HepG2 (cell line): ENCODE results near the gene VCL. TPM values are rescaled to one million over a fixed set of nuclear protein-coding genes. Genes with fewer than 3 reads are reported as not detected.

ENCODE experiments used
- ATAC-seq: fragments of 200-7000 bp; cut with Tn5 transposase; 3 replicates; pipeline ENCODE4 v1.9.1; 2020; ENCODE audit warnings: mild to moderate bottlenecking, moderate library complexity
- BruUV-seq: library from RNA; stranded (reverse); fragments of 400-500 nt; replicated peaks from 2 replicates; lab custom pipeline; 2021; lab: Mats Ljungman, UMichigan
- CTCF ChIA-PET: fragments of 300-600 bp; formaldehyde crosslinking; extraction: SDS; loops from one replicate; lab custom pipeline; 2021; ENCODE audit warnings: low total read pairs, inconsistent platforms, low intra/inter-chr PET ratio; lab: Yijun Ruan, JAX
- POLR2A ChIA-PET: fragments of 350-600 bp; sonication (Branson Sonifier 250); formaldehyde crosslinking; loops from one replicate; lab custom pipeline; 2020; ENCODE audit warnings: antibody characterized with exemption, inconsistent platforms; lab: Yijun Ruan, JAX
- DNase-seq: peaks from one replicate; pipeline ENCODE4 v3.0.0-alpha.2; 2015; ENCODE audit warnings: low spot score
- FAIRE-seq: peaks from 3 replicates; lab custom pipeline; 2011; peaks lifted over from hg19 to GRCh38; lab: Jason Lieb, UNC
- H2AFZ ChIP-seq: one replicate; pipeline ENCODE4 v1.6.1; 2011; ENCODE audit warnings: low read length, inconsistent platforms
- H3K27ac ChIP-seq: fragments of 300-600 bp; 3 replicates; pipeline ENCODE4 v1.8.0; 2011; ENCODE audit warnings: mixed run types, mild to moderate bottlenecking, mixed read lengths, low read length, inconsistent platforms; ENCODE audit not compliant: insufficient read depth; ENCODE audit errors: extremely low read length
- H3K27me3 ChIP-seq, 2 experiments: fragments of 200-600 bp in 1 of 2; 2 replicates in 1 of 2; 3 replicates in 1 of 2; pipeline versions ENCODE4 v1.6.0 to v1.8.0; 2011; ENCODE audit warnings: low read length in 2 of 2, mild to moderate bottlenecking in 2 of 2, moderate library complexity in 2 of 2, inconsistent platforms in 1 of 2; ENCODE audit not compliant: insufficient read depth in 2 of 2, control insufficient read depth in 1 of 2
- H3K36me3 ChIP-seq, 2 experiments: fragments of 200-600 bp in 1 of 2; replicated peaks in 1 of 2; 2 replicates in 1 of 2; 3 replicates in 1 of 2; pipeline versions ENCODE4 v1.5.1 to v1.8.0; 2011; ENCODE audit warnings: low read length in 2 of 2, inconsistent platforms in 1 of 2; ENCODE audit not compliant: insufficient read depth in 2 of 2, control insufficient read depth in 1 of 2
- H3K4me1 ChIP-seq: 2 replicates; pipeline ENCODE4 v1.5.1; 2012; ENCODE audit warnings: low read length, inconsistent platforms; ENCODE audit not compliant: insufficient read depth
- H3K4me2 ChIP-seq: 2 replicates; pipeline ENCODE4 v1.6.0; 2011; ENCODE audit warnings: low read depth, low read length, inconsistent platforms
- H3K4me3 ChIP-seq, 3 experiments: fragments of 200-600 bp in 1 of 3; sonication (generic), shearing (Covaris generic) in 1 of 3; replicated peaks in 1 of 3; 2 replicates each; pipeline ENCODE4 v1.5.1; 2011 to 2016; ENCODE audit warnings: low read length in 3 of 3, inconsistent platforms in 2 of 3, low read depth in 2 of 3, mild to moderate bottlenecking in 2 of 3, control low read depth in 1 of 3, mixed read lengths in 1 of 3; ENCODE audit not compliant: insufficient read depth in 1 of 3
- H3K79me2 ChIP-seq: one replicate; pipeline ENCODE4 v1.6.1; 2011; ENCODE audit warnings: low read length, inconsistent platforms; ENCODE audit not compliant: insufficient read depth
- H3K9ac ChIP-seq: 2 replicates; pipeline ENCODE4 v1.6.0; 2011; ENCODE audit warnings: mild to moderate bottlenecking, low read depth, low read length, inconsistent platforms; ENCODE audit not compliant: insufficient read depth
- H3K9me3 ChIP-seq: 2 replicates; pipeline ENCODE4 v1.5.1; 2012; ENCODE audit warnings: mild to moderate bottlenecking, low read length
- H4K20me1 ChIP-seq: 2 replicates; pipeline ENCODE4 v1.6.0; 2011; ENCODE audit warnings: inconsistent platforms, mild to moderate bottlenecking, low read length, moderate library complexity; ENCODE audit not compliant: insufficient read depth
- ARID2 ChIP-seq: sonication (generic); formaldehyde crosslinking; IDR thresholded peaks from 2 replicates; pipeline ENCODE4 v1.8.1; 2022; ENCODE audit warnings: mild to moderate bottlenecking, missing genetic modification reagents, borderline replicate concordance
- EP300 ChIP-seq, 3 experiments: sonication (generic) in 1 of 3; formaldehyde crosslinking in 1 of 3; IDR thresholded peaks; 2 replicates each; pipeline versions ENCODE4 v1.5.1 to v1.6.1; 2011 to 2020; ENCODE audit warnings: low read depth in 2 of 3, low read length in 2 of 3, borderline replicate concordance in 1 of 3, improper control_type of control experiment in 1 of 3, mild to moderate bottlenecking in 1 of 3, missing genetic modification reagents in 1 of 3, moderate library complexity in 1 of 3
- NCOA2 ChIP-seq: sonication (generic); formaldehyde crosslinking; IDR thresholded peaks from 2 replicates; pipeline ENCODE4 v1.8.0; 2022; ENCODE audit warnings: inconsistent platforms
- PREB ChIP-seq: sonication (generic); formaldehyde crosslinking; IDR thresholded peaks from 2 replicates; pipeline ENCODE4 v1.4.0; 2020; ENCODE audit warnings: missing genetic modification reagents
- REST ChIP-seq, 2 experiments: IDR thresholded peaks; 2 replicates each; pipeline ENCODE4 v1.6.1; 2011 to 2012; ENCODE audit warnings: low read length in 2 of 2, borderline replicate concordance in 1 of 2, low read depth in 1 of 2, mild to moderate bottlenecking in 1 of 2, moderate library complexity in 1 of 2
- ZBTB42 ChIP-seq: sonication (generic); formaldehyde crosslinking; IDR thresholded peaks from 2 replicates; pipeline ENCODE4 v1.5.0; 2020; ENCODE audit warnings: mild to moderate bottlenecking, missing genetic modification reagents
- ZMAT3 ChIP-seq: sonication (generic); formaldehyde crosslinking; conservative IDR thresholded peaks from 2 replicates; pipeline ENCODE4 v1.7.0; 2021; ENCODE audit warnings: missing genetic modification reagents
- ZNF251 ChIP-seq: sonication (generic); formaldehyde crosslinking; IDR thresholded peaks from 2 replicates; pipeline ENCODE4 v1.9.0; 2021; ENCODE audit warnings: mild to moderate bottlenecking, missing genetic modification reagents
- ZNF343 ChIP-seq: sonication (generic); formaldehyde crosslinking; IDR thresholded peaks from 2 replicates; pipeline ENCODE4 v1.4.0; 2020; ENCODE audit warnings: mild to moderate bottlenecking, missing genetic modification reagents
- WGBS: methylation state at CpG from one replicate; pipeline ENCODE4 v1.1.6; 2017; ENCODE audit warnings: low lambda C conversion rate; 5-methylcytosine and 5-hydroxymethylcytosine counted together
- in situ Hi-C: cut with HindIII; loops from 2 replicates; pipeline ENCODE4 v1.10.0; 2017; ENCODE audit warnings: low pct_unique_long_range_greater_than_20kb; ENCODE audit not compliant: extremely low pct_ligation_motif_present
- intact Hi-C: fragments of 100-400 bp; cut with micrococcal nuclease; formaldehyde crosslinking; loops from one replicate; pipeline ENCODE4 v1.10.0; 2022; ENCODE audit not compliant: unreplicated experiment
- polyA plus RNA-seq, 8 experiments: library from polyadenylated mRNA; depleted of rRNA in 3 of 8; stranded (reverse) in 7 of 8; unstranded in 1 of 8; fragments of >200 nt; fragmentation: Illumina TruSeq in 4 of 8; extraction: Trizol in 4 of 8; gene quantifications; 2 replicates each; pipeline versions ENCODE4 v1.2.1 to v1.2.3, GENCODE V29; 2011 to 2016; ENCODE audit warnings: low read depth in 4 of 8, missing spikeins in 1 of 8, mixed read lengths in 1 of 8; ENCODE audit not compliant: insufficient read depth in 1 of 8
- total RNA-seq, 5 experiments: library from RNA; depleted of rRNA; stranded (reverse); fragments of >200 nt; fragmentation: Illumina TruSeq; extraction: Trizol; gene quantifications; 2 replicates each; pipeline ENCODE4 v1.2.3, GENCODE V29; 2016; ENCODE audit warnings: low read depth in 1 of 5

VCL gene
- total and polyA plus RNA-seq, 2 of the 13 experiments (the other 11 are each of a cell fraction or from before 2014, with no cell fraction given) = 17.3 to 26.9 TPM

DNA sequence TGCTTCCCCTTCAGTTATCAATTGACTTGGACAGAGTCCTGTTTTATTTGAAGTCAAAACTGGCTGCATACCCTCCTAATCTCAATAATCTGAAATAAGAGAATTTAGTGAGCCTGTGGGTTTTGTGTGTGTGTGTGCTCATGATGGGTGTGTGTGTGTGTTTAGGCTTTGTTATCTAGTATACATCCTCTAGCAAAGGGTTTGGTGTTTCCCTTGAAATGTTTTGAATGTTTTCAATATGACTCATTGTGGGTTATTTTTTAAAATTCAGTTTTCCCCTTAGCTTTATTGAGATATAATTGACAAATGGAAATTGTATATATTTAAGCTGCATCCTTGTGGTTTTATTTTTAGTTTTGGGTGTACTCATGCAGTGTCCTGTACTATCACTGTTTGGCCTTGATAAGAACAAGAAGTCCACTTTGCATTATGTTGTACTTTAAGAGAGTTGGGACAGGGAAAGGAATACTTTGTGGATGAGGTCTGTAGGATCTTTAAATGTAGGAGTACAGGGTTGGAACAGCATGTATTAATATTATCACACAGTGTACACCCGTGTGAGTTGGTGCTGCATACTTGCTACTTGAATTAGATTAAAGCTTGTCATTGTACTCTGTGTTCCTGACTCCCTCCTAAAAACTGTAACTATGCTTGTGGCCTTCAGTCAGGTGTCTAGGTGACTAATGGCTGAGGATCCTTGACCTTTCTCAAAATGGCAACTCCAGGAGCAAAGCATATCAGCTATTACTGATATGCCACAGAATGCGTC is 58.3 kb downstream of the VCL start:
- Histone ChIP-seq H3K4me1 (peaks cover 13% of the 10 kb centered on the region), H3K9me3 (no peaks in the 10 kb centered on the region), H3K79me2 (no peaks in the 10 kb centered on the region), H4K20me1 (no peaks in the 10 kb centered on the region), H2AFZ (no peak overlapping the region), H3K36me3 (no peaks in the 10 kb centered on the region), H3K27me3 (no peaks in the 10 kb centered on the region), H3K4me2 (no peak overlapping the region), H3K9ac (no peak overlapping the region), H3K27ac (peak overlapping the region; percentile 48), H3K4me3 (no peak overlapping the region; a peak in 1 of 6 replicates)
- peak; percentile 65 for DNase-seq
- peak; percentile 55 for ATAC-seq
- CTCF ChIA-PET = no interaction called here
- in situ Hi-C loops = no loop called here
- WGBS = 59% methylated on average over 2 of the region's 2 CpGs
- POLR2A ChIA-PET = interaction anchor here (1.1 kb wide), 1 partner anchor 58 kb away, joined by 3 read pairs; the partner anchor contains the start of gene VCL
- no TSS peak for BruUV-seq
- intact Hi-C loops = no loop called here
- FAIRE-seq = no peak
- no peak for TF ChIP-seq ZMAT3 (CRISPR knock-in tag)
- peak; percentile 8; the same call in 1 of the 2 replicates for TF ChIP-seq NCOA2 (CRISPR knock-in tag)
- no peak for TF ChIP-seq PREB
- TF ChIP-seq EP300 (IDR thresholded peaks at IDR 0.05; ENCODE audit: low read depth in 2 of 2, low read length in 2 of 2) = 0 out of 4 replicates have a peak, but pooled peaks of 1 of the 2 experiments have one; percentile 23
- no peak for TF ChIP-seq EP300 (CRISPR knock-in tag; IDR thresholded peaks at IDR 0.05; ENCODE audit: borderline replicate concordance)

DNA sequence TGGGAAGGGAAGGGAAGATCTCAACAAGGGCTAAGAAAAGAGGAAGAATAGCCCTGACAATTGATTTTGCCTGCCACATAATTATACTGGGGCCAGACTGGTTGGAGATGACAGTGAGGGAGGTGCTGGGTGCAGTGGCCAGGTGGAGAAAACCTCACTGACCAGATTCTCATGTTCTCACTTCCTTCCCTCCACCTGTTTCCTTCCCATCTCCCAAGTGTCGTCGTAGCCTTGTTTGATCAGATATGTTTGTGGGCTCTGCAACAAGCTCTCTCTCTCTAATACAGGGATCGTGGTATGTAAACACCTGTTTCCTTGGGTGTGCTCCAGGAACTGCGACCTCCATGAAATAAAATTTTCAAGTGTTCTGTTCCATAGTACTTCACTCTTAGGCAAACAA is 60.2 kb downstream of the VCL start:
- ChIA-PET CTCF (no interaction called here), POLR2A (no interaction called here)
- FAIRE-seq = no peak
- no peaks in the 10 kb centered on the region for H3K9me3 ChIP-seq
- H4K20me1 ChIP-seq = no peaks in the 10 kb centered on the region
- intact Hi-C loops (no loop called here), in situ Hi-C loops (no loop called here)
- DNase-seq = no peak
- no peak for ATAC-seq
- no TSS peak for BruUV-seq
- WGBS = 84% methylated on average over 4 of the region's 4 CpGs
- H3K9ac ChIP-seq = no peak overlapping the region
- H3K79me2 ChIP-seq = no peaks in the 10 kb centered on the region
- H3K27ac ChIP-seq = no peak overlapping the region
- peaks cover 13% of the 10 kb centered on the region for H3K4me1 ChIP-seq
- no peaks in the 10 kb centered on the region for H3K36me3 ChIP-seq
- H3K27me3 ChIP-seq = no peaks in the 10 kb centered on the region
- H3K4me2 ChIP-seq = no peak overlapping the region
- H3K4me3 ChIP-seq = no peak overlapping the region
- no peak overlapping the region for H2AFZ ChIP-seq
- no peak for TF ChIP-seq ZNF343 (CRISPR knock-in tag)
- TF ChIP-seq ZNF251 (CRISPR knock-in tag) = no peak
- TF ChIP-seq ZBTB42 (CRISPR knock-in tag) = no peak
- no peak for TF ChIP-seq REST (IDR thresholded peaks at IDR 0.05; ENCODE audit: borderline replicate concordance in 1 of 2, low read depth in 1 of 2, low read length in 2 of 2)
- TF ChIP-seq ARID2 (CRISPR knock-in tag) = no peak
